ENCODE data around the gene TNFRSF19.

DNA sequence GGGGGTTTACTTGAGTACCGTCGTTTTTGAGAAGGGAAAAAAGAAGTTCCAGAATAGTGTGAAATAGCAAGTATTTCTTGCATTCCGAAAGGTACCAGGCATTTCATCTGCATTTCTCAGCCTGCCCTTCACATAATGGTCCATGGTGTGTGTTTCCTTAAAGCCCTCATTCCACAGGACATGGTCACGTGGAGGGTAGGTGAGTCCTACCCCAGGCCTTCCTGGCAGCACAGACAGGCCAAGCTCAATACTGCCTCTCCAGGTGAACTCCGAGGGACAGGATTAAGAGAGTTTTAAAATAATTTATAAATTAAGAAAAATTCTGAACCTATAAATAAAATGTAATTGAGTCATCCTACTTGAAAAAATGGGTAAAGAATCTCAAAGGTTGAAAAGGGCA is 64.7 kb downstream of the TNFRSF19 start:
- TF ChIP-seq, protein P1, sequence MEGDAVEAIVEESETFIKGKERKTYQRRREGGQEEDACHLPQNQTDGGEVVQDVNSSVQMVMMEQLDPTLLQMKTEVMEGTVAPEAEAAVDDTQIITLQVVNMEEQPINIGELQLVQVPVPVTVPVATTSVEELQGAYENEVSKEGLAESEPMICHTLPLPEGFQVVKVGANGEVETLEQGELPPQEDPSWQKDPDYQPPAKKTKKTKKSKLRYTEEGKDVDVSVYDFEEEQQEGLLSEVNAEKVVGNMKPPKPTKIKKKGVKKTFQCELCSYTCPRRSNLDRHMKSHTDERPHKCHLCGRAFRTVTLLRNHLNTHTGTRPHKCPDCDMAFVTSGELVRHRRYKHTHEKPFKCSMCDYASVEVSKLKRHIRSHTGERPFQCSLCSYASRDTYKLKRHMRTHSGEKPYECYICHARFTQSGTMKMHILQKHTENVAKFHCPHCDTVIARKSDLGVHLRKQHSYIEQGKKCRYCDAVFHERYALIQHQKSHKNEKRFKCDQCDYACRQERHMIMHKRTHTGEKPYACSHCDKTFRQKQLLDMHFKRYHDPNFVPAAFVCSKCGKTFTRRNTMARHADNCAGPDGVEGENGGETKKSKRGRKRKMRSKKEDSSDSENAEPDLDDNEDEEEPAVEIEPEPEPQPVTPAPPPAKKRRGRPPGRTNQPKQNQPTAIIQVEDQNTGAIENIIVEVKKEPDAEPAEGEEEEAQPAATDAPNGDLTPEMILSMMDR (conservative IDR thresholded peaks at IDR 0.05; ENCODE audit: low read depth, low read length), result no peak
- TF ChIP-seq POLR2A (IDR thresholded peaks at IDR 0.05; ENCODE audit: low read depth, low read length), result no peak
- no peak for TF ChIP-seq BHLHE40 (IDR thresholded peaks at IDR 0.05; ENCODE audit: low read depth, low read length)
- TF ChIP-seq MAZ (IDR thresholded peaks at IDR 0.05; ENCODE audit: borderline replicate concordance, low read depth, low read length), result no peak

Data from IMR-90 (cell line).